GM06990 (cell line): ENCODE data around the gene PLD4.

Source experiments
- DNase-seq: peaks from one replicate; pipeline ENCODE4 v3.0.0-alpha.2; 2011; ENCODE audit not compliant: insufficient read length; ENCODE audit errors: extremely low read depth
- H3K27me3 ChIP-seq: replicated peaks from 2 replicates; pipeline ENCODE4 v1.6.0; 2011; ENCODE audit warnings: low read length; ENCODE audit not compliant: control insufficient read depth, insufficient read depth
- H3K36me3 ChIP-seq: 2 replicates; pipeline ENCODE4 v1.5.1; 2011; ENCODE audit warnings: low read length; ENCODE audit not compliant: control insufficient read depth, insufficient read depth
- H3K4me3 ChIP-seq: replicated peaks from 2 replicates; pipeline ENCODE4 v1.5.1; 2011; ENCODE audit warnings: low read depth, mild to moderate bottlenecking, control low read depth, low read length
- CTCF ChIP-seq: IDR thresholded peaks from 2 replicates; pipeline ENCODE4 v1.5.1; 2011; ENCODE audit warnings: low read length, control low read depth, mild to moderate bottlenecking, inconsistent platforms; ENCODE audit not compliant: insufficient read depth, poor library complexity, severe bottlenecking

PLD4 gene

DNA sequence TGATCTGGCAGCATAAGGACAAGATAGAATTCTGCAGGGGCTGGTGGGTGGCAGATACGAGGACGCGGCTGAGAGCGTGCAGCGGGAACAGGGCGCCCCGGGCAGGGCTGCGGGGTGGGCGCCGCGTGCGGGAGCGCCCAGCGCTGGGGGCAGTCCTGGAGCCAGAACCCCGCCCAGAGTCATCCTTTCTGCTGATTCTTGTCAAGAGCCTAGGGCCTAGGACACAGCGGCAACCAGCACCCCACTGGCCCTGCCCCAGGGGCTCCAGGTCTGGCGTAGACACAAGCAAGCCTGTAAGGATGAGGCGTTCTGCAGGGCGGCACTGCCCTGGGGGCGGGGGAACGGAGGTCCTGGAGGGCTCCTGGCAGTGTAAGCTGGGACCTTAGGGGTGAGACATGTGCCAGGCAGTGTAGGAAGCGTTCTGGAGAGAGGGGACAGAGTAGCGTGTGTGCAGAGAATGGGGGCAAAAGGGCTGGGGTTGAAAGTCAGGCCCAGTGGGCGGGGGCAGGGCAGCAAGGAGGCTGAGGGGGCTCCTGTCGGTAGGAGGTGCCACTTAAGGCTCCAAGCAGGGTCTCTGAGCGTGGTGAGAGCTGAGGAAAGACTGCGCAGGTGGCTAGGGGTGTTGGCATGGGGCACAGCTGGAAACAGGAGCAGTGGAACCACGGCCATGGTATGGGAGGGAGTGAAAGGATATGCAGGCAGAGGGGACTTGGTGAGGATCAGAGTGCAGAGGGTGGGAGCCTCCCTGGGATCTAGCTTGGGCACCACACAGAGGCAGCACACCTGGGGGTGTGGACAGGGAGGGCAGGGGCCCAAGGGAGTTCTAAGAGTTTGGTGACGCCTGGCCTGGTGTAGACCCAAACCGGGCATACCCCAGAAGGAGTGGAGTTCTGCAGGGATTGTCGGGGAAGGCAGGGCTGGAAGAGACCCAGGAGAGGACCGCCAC, 54.3 kb downstream of the PLD4 start:
- no peak for TF ChIP-seq CTCF
- DNase-seq: no peak
- no peaks in the 10 kb centered on the region for H3K36me3 ChIP-seq
- H3K27me3 ChIP-seq: peaks cover 1% of the 10 kb centered on the region; the same call in 1 of the 2 replicates
- H3K4me3 ChIP-seq: no peak overlapping the region

DNA sequence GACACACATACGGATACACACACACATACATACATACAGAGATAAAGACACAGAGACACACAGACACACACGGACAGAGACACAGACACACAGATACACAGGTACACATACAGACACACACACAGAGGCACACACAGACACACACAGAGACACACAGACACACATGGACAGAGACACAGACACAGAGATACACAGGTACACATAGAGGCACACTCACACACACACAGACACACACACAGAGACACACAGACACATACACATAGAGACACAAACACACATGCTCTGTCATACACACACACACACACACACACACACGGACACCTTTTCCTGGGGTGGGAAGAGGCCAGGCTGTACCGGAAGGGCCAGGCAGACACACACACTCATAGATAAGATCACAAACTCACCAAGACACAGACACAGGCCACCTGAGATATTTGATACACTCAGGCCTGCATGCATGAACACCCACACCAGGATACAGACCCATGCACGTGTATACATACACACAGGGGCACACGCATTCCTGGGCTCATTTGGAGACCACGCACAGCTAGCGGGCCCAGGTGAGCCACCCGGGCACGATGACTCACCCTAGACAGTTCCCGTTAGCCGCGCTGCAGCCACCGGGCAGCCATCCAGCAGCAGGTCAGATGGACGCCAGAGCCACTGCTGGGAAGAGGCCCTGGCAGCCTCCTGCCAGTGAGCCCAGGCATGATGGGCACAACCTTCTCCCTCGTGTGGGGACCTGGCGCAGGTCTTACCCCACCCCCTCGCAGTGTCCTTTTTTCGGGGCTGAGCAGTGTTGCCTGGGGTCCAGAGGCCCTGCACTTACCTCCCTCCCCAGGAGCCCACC, 55.3 kb downstream of the PLD4 start:
- Histone ChIP-seq H3K27me3 (peaks cover 1% of the 10 kb centered on the region; the same call in 1 of the 2 replicates), H3K4me3 (no peak overlapping the region), H3K36me3 (no peaks in the 10 kb centered on the region)
- DNase-seq: no peak
- TF ChIP-seq CTCF: no peak

DNA sequence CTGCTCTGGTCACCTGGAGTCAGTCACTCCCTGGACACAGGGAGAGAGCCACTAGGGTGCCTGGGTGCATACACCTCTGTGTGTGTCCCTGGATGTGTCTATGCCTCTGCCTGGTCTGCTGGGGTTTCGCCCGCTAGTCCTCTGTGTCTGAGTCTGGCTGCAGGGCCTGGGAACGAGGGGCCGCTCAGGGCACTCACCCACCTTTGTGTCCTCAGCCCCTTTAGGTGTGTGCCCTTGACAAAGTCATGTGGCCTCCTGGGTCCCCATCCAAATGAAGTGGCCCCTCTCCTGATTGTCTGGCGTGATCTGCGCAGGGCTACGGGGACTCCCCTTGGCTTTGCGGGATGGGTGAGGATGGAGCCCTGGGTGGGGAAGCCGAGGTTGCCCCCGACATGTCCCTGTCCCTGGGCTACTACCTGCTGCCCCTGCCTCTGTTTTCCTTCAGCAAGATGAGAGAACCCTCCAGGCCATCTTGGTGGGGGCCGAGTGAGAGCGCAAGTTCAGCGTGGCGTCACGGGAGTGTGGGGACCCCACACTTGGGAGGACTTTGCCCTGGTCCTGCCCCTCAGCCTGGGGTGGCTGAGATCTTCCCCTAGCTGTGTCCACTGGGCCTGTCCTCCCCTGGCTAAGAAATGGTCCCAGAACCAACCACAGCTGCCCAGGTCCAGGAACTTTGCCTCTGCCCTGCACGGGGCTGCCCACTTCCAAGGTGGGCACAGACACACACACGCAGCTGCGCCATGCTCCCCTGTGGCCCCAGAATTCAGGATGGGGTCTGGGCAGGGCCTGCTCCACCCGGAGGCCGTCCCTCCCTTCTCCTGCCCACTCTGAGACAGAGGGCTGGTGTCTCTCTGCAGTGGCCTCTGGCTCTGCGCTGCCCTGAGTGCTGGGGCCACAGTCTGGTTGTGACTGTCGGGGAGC, 56.2 kb downstream of the PLD4 start:
- no peak for DNase-seq
- H3K36me3 ChIP-seq: no peaks in the 10 kb centered on the region
- peaks cover 1% of the 10 kb centered on the region; the same call in 1 of the 2 replicates for H3K27me3 ChIP-seq
- no peak overlapping the region for H3K4me3 ChIP-seq
- no peak for TF ChIP-seq CTCF

DNA sequence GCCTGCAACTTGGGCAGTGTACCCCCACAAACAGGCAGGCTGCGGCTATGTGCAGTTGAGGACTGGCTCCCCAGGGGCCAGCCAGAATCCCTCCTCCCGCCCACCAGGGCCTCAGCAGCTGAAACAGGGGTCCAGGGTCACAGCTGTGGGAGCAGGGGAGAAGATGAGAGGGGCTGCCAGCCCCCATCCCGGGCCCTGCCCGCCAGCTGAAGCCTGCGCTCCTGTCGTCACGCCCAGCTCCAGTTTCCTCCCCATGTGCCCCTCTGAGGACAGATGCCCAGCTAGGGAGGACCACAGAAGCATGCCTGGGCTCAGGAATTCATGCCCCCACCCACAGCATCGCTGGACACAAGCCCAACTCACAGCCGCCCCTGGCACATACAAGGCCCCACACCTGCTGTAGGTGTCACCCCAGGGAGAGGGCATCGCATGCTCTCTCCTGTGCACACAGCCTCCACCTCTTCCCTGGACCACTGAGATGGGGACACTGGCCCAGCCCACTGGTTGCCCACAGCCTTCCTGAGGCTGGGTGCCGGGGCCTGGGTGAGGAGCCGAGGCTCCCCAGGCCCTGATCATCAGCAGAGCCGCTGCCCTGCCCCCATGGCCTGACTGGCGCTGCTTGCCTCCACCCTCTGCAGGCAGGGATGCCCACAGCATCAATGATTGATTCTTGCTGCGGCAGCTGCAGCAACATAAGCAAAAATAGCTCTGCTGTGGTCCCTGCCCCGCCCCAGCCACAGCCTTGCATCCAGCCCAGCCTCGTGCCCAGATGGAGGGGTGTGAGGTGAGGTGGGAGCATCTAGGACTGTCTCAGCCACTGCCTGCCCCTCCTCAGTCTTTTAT, 57.2 kb downstream of the PLD4 start:
- no peak for DNase-seq
- H3K4me3 ChIP-seq: no peak overlapping the region
- TF ChIP-seq CTCF: no peak
- peaks cover 1% of the 10 kb centered on the region; the same call in 1 of the 2 replicates for H3K27me3 ChIP-seq
- no peaks in the 10 kb centered on the region for H3K36me3 ChIP-seq
